Osteoblast (primary cell): Measurements from ENCODE around the gene OR2A5. TPM values are rescaled to one million over a fixed set of nuclear protein-coding genes. Genes with fewer than 3 reads are reported as not detected.

Source experiments
- DNase-seq: peaks from one replicate; pipeline ENCODE4 v3.0.0; 2011; ENCODE audit warnings: low spot score, mixed read lengths; ENCODE audit not compliant: insufficient read length; ENCODE audit errors: missing footprints
- H2AFZ ChIP-seq: 2 replicates; pipeline ENCODE4 v1.6.0; 2011; ENCODE audit warnings: mild to moderate bottlenecking, low read length
- H3K27ac ChIP-seq: 2 replicates; pipeline ENCODE4 v1.5.1; 2011; ENCODE audit warnings: mild to moderate bottlenecking, low read depth, low read length, moderate library complexity
- H3K27me3 ChIP-seq: 2 replicates; pipeline ENCODE4 v1.6.0; 2012; ENCODE audit warnings: mild to moderate bottlenecking, control low read depth, inconsistent platforms, low read length, moderate library complexity; ENCODE audit not compliant: insufficient read depth
- H3K36me3 ChIP-seq: 2 replicates; pipeline ENCODE4 v1.5.1; 2011; ENCODE audit warnings: mild to moderate bottlenecking, low read length, control low read depth, moderate library complexity; ENCODE audit not compliant: insufficient read depth
- H3K4me1 ChIP-seq: 2 replicates; pipeline ENCODE4 v1.5.1; 2011; ENCODE audit warnings: mild to moderate bottlenecking, low read length, control low read depth, moderate library complexity; ENCODE audit not compliant: insufficient read depth
- H3K4me2 ChIP-seq: 2 replicates; pipeline ENCODE4 v1.6.0; 2011; ENCODE audit warnings: mild to moderate bottlenecking, low read length; ENCODE audit not compliant: insufficient read depth
- H3K4me3 ChIP-seq: fragments of 200-600 bp; sonication (generic); 3 replicates; pipeline ENCODE4 v1.5.1; 2012; ENCODE audit warnings: mild to moderate bottlenecking, low read length, inconsistent platforms; ENCODE audit not compliant: insufficient read depth
- H3K79me2 ChIP-seq: 2 replicates; pipeline ENCODE4 v1.6.0; 2012; ENCODE audit warnings: mild to moderate bottlenecking, low read length, control low read depth, inconsistent platforms; ENCODE audit not compliant: insufficient read depth
- H3K9me3 ChIP-seq: 2 replicates; pipeline ENCODE4 v1.5.1; 2011; ENCODE audit warnings: low read depth, low read length, control low read depth
- H4K20me1 ChIP-seq: 2 replicates; pipeline ENCODE4 v1.6.0; 2012; ENCODE audit warnings: mild to moderate bottlenecking, low read length, control low read depth; ENCODE audit not compliant: insufficient read depth
- total RNA-seq: library from RNA; depleted of rRNA; stranded (reverse); fragments of >200 nt; gene quantifications from 2 replicates; pipeline ENCODE4 v1.2.3, GENCODE V29; 2012
- TF ChIP-seq, protein P1 (sequence below): IDR thresholded peaks from 2 replicates; pipeline ENCODE4 v1.5.1; 2011; ENCODE audit warnings: mild to moderate bottlenecking, low read depth, low read length, moderate library complexity; ENCODE audit errors: extremely low read depth

Gene OR2A5
- total RNA-seq, 1 donor, result not detected

- Histone ChIP-seq H3K79me2 (no peaks in the 10 kb centered on the region), H4K20me1 (no peaks in the 10 kb centered on the region), H3K27ac (no peak overlapping the region), H3K4me1 (no peaks in the 10 kb centered on the region), H3K4me2 (no peak overlapping the region), H3K27me3 (no peaks in the 10 kb centered on the region), H2AFZ (no peak overlapping the region), H3K9me3 (no peaks in the 10 kb centered on the region), H3K4me3 (no peak overlapping the region), H3K36me3 (no peaks in the 10 kb centered on the region)
- no peak for DNase-seq
- TF ChIP-seq, protein P1, sequence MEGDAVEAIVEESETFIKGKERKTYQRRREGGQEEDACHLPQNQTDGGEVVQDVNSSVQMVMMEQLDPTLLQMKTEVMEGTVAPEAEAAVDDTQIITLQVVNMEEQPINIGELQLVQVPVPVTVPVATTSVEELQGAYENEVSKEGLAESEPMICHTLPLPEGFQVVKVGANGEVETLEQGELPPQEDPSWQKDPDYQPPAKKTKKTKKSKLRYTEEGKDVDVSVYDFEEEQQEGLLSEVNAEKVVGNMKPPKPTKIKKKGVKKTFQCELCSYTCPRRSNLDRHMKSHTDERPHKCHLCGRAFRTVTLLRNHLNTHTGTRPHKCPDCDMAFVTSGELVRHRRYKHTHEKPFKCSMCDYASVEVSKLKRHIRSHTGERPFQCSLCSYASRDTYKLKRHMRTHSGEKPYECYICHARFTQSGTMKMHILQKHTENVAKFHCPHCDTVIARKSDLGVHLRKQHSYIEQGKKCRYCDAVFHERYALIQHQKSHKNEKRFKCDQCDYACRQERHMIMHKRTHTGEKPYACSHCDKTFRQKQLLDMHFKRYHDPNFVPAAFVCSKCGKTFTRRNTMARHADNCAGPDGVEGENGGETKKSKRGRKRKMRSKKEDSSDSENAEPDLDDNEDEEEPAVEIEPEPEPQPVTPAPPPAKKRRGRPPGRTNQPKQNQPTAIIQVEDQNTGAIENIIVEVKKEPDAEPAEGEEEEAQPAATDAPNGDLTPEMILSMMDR, result peak; percentile 59
These were observed 21.7 kb upstream of the OR2A5 start for GRCh38 chr7:144027070-144027469.

DNA sequence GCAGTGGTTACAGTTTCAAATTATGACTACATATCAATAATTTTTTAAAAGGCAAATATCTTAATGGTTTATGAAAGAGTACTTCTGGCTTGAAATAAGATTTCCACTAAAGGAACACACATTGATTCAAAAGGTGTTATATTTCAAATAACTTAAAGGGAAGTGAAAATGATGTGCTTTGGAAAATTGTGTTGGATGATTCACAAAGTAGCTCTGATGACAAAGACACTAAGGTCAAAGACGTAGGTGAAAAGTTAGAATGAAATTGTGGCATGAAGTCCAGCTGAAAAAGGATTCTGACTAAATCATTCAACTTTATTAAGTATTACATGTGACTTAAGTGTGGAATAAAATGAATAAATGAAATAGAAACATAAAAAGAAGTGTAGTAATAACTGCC is 20.8 kb upstream of the OR2A5 start:
- H3K36me3 ChIP-seq, result no peaks in the 10 kb centered on the region
- H3K27me3 ChIP-seq, result peaks cover 4% of the 10 kb centered on the region
- H3K4me1 ChIP-seq, result no peaks in the 10 kb centered on the region
- TF ChIP-seq, protein P1, result no peak
- DNase-seq, result no peak
- no peak overlapping the region for H3K4me3 ChIP-seq
- H3K4me2 ChIP-seq, result no peak overlapping the region
- H2AFZ ChIP-seq, result no peak overlapping the region
- no peak overlapping the region for H3K27ac ChIP-seq
- H4K20me1 ChIP-seq, result no peaks in the 10 kb centered on the region
- no peaks in the 10 kb centered on the region for H3K9me3 ChIP-seq
- H3K79me2 ChIP-seq, result no peaks in the 10 kb centered on the region

- no peaks in the 10 kb centered on the region for H4K20me1 ChIP-seq
- no peak for DNase-seq
- no peak overlapping the region for H2AFZ ChIP-seq
- H3K4me1 ChIP-seq, result no peaks in the 10 kb centered on the region
- peaks cover 4% of the 10 kb centered on the region for H3K27me3 ChIP-seq
- no peak overlapping the region for H3K27ac ChIP-seq
- H3K9me3 ChIP-seq, result no peaks in the 10 kb centered on the region
- H3K4me2 ChIP-seq, result no peak overlapping the region
- no peak overlapping the region for H3K4me3 ChIP-seq
- TF ChIP-seq, protein P1, result no peak
- no peaks in the 10 kb centered on the region for H3K36me3 ChIP-seq
- H3K79me2 ChIP-seq, result no peaks in the 10 kb centered on the region
These were observed 20.2 kb upstream of the OR2A5 start for GRCh38 chr7:144028547-144028946.

DNA sequence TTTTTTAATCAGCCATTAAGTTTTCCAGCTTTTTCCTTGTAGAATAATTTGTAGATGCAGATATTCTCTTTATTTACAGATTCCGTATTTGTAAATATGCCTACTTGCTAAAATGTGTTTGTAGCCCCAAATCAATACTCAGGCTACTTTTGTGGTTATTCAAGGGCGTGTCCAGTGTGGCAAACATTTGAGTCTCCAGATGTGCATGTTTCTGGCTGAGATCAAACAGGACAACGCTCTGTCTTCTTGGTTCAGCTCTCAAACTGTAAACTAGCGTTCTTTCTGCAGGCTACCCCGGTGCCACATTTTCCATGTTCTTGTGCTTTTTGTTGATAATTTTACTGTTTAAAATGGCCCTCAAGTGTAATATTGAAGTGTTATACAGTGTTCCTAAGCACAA is 16.2 kb upstream of the OR2A5 start:
- TF ChIP-seq, protein P1, result no peak
- Histone ChIP-seq H4K20me1 (no peaks in the 10 kb centered on the region), H3K4me1 (no peaks in the 10 kb centered on the region), H3K9me3 (no peaks in the 10 kb centered on the region), H3K79me2 (no peaks in the 10 kb centered on the region), H3K4me3 (no peak overlapping the region), H3K27me3 (peaks cover 4% of the 10 kb centered on the region), H3K4me2 (no peak overlapping the region), H3K36me3 (no peaks in the 10 kb centered on the region), H3K27ac (no peak overlapping the region), H2AFZ (no peak overlapping the region)
- DNase-seq, result no peak
